CD4-positive, alpha-beta T cell treated with Interleukin-15 for 4 hours (primary cell): ENCODE measurements around the gene MYO15A.

Experiments used
- DNase-seq: peaks from one replicate; pipeline ENCODE4 v3.0.0-alpha.2; 2020; ENCODE audit warnings: low spot score

The MYO15A gene

DNA sequence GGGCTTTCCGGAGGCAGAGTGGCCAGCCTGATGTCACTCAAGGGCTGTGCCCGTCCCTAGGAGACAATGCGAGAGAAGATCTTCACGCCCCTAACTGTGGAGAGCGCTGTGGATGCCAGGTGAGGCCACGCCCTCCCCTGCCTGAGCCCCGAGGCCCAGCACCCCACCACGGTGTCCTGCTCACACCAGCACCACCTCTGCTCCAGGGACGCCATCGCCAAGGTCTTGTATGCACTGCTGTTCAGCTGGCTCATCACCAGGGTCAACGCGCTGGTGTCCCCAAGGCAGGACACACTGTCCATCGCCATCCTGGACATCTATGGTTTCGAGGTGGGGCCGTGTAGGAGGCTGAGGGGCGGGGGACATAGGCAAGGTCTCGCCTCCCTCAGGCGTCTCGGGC, 27.8 kb downstream of the MYO15A start:
- DNase-seq: no peak

DNA sequence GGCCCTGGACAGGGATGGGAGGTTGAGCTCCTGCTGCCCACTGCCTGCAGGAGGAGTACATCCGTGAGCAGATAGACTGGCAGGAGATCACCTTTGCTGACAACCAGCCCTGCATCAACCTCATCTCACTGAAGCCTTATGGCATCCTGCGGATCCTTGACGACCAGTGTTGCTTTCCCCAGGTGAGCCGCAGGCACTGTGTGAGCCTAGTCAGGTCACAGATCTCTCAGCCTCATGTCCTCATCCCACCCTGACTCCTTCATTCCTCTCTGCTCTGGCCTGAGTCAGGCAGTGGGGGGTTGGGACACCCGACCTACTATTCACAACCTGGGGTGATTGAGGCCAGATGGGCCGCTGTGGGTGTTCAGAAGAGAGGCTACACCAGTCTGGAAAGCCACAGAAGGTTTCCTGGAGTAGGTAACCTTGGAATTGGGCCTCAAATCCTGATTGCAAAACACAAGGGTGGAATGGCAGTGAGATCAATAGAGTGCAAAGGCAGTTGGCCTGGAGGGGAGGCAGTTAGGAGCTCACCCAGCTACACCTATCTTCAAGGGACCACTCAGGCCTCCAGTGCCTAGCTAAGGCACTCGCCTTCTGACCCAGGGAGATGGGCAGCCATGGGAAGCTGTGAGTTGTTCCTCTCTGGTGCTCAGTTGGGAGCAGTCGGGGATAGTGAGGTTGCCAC, 29.7 kb downstream of the MYO15A start:
- DNase-seq: no peak

DNA sequence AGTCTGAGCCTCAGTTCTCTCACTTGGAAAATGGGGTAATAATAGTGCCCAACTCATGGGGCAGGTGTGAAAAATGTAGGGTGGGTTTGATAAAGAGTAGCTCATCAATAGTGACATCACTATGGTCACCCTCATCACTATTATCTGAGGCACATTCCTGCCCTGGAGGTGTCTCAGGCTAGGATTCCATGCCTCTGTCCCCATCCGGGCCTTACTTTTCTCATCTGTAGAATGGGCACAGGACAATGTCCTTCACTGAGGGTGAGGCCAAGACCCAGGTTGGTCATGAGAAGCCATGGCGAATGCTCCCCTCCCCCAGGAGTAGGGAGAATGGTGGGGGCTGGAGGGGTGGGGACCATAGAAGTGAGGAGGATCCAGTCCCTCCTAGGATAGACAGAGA, 30.5 kb downstream of the MYO15A start:
- no peak for DNase-seq

DNA sequence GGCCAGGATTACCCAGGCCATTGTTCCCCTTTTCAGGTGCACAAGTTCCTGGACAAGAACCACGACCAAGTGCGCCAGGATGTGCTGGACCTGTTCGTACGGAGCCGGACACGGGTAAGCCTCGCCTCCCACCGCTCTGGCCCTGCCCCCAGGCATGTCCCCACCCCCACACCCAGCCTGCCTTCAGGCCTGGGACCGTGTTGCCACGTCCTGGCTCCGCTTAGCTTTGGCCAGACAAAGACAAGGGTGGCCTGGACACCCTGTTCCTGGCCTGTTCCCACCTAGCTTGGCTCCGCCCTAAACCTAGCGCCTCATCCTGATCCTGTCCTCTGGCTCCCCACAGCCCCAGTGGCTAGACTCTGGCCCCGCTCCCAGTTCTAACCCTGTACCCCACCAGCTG, 30.9 kb downstream of the MYO15A start:
- no peak for DNase-seq

DNA sequence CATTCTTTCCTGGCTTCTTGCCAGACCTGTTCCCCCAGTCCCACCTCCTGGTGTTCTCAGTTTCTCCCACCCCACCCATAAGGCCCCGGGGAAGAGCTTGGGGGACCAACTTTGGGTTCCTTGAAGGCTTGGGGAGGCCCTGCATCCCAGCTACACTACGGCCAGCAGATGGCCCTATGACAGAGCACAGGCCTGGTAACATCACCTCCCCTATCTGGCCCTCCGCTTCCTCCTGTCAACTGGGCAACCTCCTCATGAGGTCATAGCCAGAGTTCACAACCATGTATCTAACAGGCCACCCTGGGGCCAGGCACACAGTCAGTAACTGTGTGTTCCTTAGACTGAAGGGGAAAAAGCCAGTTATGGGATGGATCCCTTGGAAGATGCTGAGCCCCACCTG, 31.4 kb downstream of the MYO15A start:
- DNase-seq: no peak

DNA sequence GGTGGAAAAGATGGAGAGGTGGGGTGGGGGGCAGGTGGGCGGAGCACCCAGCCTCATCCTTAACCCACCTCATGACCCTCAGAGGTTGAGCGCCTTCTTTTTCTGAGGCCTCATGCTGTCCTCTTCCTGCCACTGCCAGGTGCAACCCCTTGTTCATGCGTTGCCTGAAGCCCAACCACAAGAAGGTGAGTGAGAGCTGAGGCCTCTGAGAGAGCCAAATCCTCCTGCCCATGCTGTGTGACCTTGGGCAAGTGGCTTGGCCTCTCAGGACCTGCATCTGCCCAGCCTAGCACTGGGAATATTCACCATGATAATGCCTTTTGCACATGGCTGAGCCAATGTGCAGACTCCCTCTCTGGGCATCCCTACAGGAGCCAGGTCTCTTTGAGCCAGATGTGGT, 32.1 kb downstream of the MYO15A start:
- no peak for DNase-seq

DNA sequence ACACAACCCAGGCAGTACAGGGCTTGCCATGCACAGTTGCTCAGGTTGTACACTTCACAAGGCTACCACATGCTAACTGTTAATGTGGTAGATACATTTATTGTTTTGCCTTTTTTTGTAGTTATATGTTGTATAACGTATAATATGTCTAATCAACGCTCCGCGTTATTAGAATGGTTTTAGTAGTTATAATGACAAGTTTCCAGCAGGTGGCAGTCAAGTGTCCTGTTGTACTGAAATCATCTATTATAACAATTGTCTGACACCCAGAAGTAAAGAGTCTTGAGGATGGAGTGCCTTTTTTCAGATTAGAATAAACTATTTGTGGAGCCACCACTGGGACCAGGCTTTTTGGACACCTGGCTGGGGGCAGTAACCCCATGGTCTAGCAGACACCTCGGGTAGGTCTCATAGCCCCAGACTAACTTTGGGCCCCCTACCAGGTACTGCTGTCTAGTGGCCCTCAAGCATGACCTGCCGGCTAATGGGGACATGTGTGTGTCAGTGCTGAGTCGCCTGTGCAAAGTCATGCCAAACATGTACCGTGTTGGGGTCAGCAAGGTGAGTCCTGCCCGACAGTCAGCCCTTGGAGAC, 32.8 kb downstream of the MYO15A start:
- DNase-seq: peak; percentile 68

DNA sequence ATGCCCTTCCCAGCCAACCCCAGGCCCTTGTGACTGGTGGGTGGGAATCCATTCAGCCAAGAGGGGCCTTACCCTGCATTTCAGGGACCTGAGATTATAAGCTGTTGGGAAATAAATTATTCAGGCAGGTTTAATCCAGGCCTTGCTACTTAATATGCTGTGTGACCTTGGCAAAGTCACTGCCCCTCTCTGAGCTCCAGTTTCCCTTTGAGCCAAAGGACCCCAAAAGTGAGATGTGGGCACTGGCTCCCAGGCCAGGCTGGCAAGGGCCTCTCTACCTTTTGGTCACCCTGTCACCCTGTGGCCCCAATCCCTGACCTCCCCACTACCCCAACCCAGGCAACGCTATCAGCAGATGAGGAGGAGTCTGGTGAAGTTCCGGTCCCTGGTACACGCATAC, 33.9 kb downstream of the MYO15A start:
- no peak for DNase-seq

DNA sequence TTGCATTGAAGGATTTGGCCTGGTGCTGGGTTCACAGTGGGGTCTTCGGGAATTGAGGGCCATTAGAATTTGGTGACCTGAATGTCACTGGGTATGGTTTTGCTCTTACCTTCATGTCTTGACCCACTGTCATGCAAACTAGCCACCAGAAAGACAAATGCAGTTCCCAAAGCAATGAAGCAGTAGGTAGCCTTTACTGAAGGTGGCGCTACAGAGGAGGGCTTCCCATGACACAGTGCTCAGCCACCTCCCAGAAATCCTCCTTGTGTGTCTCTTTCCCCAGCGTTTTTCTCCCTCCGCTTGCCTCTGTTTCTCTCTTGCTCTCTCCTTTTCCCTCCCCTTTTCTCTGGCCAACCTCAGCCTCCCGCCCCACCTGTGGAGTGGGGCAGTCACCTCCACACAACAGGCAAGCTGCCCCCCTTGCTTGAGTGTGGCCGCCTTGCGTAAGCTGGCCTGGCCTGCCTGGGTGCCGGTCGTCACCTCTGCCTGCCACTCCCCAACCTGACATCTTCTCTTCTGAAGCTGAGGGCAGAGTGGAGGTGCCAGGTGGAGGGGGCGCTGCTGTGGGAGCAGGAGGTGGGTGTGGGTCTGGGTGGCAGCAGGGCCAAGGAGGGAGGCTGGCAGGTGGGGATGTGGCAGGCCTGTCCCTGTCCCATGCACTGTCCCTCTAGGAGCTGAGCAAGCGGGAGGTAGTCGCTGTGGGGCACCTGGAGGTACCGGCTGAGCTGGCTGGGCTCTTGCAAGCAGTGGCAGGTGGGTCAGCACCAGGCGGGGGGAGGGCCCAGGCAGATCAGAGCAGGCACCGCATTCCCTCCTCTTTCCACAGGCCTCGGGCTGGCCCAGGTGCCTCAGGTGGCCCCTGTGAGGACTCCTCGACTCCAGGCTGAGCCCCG, 34.7 kb downstream of the MYO15A start:
- DNase-seq: no peak

DNA sequence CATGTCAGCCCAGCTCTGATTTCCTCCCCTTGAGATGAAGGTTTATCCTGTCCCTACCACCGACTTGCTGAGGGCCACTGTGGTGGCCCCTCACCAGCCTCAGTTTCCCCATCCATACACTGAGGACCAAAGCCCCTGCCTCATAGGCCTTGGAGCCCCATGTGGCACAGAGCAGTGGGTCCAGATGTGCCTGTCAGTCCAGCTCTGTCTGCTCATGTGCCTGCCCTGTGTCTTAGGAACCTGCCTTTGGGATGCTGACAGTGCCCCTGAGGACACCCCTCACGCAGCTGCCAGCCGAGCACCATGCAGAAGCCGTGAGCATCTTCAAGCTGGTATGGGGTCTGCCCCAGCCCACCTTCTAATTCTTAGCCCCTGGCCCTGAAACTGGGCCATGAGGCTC, 35.7 kb downstream of the MYO15A start:
- DNase-seq: no peak

DNA sequence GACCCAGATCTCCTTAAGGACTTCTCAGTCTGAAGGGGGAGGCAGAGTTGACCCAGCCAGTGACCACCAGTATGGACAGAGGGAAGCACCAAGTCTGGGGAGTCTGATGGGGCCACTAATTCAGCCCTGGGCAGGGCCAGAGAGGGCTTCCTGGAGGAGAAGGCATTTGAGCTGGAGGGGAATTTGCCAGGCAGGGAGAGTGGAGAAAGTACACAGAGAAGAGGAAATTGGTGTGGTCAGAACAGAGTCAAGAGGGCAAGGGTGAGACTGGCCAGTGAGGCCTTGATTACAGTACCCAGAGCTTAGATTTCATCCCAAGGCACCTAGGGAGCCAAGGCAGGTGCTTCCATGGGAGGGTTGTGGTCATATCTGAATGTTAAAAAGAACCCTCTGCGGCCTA, 36.3 kb downstream of the MYO15A start:
- no peak for DNase-seq

DNA sequence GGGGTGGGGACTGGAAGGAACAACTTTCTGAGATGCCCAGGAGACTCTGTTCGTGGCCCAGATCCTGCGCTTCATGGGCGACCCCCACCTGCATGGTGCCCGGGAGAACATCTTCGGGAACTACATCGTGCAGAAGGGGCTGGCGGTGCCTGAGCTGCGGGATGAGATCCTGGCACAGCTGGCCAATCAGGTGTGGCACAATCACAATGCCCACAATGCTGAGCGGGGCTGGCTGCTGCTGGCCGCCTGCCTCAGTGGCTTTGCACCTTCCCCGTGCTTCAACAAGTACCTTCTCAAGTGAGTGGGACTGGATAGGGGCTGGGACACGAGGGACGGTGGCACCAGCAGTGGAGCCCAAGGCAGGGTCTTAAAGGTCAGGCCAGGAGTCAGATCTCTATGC, 37.3 kb downstream of the MYO15A start:
- DNase-seq: no peak

DNA sequence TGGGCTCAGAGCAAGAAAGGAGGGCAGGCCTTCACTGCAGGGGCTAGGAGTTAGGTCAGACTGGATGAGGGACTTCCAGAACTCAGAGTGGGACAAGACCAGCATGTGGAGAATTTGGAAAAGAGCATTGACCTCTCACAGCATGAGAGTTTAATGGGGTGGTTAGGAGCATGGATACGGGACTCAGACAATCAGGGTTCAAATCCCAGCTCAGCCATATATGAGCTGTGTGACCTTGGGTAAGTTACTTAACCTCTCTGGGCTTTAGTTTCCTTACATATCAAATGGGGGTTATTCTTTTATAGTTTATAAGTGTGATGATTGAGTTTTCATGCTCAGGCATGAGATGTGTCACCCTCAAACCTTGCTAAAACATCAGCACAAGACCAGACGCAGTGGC, 37.7 kb downstream of the MYO15A start:
- no peak for DNase-seq

DNA sequence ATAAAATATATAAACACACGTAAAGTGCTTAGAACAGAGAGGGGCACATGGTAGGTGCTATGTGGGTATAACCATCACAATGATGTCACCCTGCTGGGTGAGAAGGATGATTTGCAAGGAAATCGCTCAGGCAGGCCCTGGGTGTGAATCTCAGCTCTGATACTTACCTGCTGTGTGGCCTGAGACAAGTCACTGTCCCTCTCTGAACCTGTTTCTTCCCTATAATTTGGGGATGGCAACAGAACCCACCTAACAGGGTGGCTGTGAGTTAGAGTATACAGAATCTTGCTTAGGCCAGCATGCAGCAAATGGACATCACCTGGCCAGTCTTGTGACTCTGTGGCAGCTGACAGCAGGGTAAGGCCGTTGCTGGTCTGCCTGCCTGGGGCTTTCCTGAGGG, 38.4 kb downstream of the MYO15A start:
- no peak for DNase-seq

DNA sequence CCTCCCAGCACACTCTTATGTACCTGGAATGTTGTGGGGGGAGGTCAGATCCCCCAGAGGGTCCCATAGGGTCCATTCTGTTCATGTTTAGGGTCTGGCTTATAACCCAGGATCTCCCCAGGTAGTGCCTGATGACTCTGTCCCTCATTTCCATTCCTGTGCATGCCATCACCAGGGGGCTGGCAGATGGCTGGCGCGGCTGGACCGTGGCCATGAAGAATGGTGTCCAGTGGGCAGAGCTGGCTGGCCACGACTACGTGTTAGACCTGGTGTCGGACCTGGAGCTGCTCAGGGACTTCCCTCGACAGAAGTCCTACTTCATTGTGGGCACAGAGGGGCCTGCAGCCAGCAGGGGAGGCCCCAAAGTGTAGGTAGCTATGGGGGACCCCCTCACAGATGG, 40.0 kb downstream of the MYO15A start:
- DNase-seq: no peak

DNA sequence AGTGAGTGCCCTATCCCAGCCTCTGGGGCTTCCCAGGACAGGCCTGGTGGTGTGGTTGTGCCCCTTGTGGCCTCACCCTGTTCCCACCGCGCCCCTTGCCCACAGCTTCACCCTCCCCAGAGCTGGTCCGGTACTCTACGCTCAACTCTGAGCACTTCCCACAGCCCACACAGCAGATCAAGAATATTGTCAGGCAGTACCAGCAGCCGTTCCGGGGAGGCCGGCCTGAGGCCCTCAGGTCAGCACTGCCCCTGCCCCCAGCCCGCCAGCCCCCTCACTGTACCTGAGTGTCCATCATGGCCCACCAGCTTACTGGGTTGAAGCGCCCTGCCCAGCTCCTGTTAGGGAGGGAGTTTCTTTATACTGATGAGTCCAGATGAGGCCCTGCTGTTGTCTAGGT, 42.7 kb downstream of the MYO15A start:
- DNase-seq: no peak

DNA sequence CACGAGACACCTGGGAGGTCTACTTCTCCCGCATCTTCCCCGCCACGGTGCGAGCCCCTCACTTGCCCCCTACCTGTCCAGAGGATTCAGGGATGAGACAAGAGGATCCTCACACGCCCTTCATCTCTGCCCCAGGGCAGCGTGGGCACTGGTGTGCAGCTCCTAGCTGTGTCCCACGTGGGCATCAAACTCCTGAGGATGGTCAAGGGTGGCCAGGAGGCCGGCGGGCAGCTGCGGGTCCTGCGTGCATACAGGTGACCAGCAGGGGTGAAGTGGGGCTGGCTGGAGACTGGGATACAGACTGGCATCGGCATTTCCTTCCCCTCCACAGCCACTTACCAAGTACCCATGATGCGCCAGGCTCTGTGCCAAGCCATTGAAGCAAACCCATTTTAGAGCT, 46.6 kb downstream of the MYO15A start:
- DNase-seq: no peak

DNA sequence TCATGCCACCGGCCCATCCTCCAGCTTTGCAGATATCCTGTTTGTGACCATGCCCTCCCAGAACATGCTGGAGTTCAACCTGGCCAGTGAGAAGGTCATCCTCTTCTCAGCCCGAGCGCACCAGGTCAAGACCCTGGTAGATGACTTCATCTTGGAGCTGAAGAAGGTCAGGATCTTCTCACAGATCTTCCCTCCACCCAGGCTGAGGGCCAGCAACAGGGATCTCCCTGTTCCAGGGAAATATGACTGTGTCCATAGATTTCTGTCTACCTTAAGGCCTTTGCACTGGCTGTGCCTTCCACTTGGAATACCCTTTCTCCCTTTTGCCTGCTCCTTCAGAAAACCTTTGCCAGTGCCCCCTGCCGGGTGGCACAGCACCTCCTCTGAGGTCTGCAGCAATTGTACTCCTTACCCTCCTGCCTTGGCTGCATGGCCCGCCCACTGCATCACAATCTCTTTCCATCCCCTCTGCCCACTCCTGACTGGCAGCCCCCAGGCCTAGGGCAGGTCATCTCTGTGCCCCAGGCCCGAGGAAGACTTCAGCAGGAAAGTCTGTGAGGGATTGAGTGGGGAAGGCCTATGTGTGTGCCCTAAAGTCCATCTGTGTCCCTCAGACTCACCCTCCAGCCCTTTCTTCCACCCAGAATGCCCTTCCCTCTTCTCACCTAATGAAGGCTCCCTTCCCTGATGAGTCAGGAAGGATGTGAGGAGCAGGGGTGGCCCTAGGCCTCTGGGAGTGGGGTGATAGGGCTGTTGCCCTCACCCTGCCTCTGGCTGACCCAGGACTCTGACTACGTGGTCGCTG, 47.8 kb downstream of the MYO15A start:
- no peak for DNase-seq

DNA sequence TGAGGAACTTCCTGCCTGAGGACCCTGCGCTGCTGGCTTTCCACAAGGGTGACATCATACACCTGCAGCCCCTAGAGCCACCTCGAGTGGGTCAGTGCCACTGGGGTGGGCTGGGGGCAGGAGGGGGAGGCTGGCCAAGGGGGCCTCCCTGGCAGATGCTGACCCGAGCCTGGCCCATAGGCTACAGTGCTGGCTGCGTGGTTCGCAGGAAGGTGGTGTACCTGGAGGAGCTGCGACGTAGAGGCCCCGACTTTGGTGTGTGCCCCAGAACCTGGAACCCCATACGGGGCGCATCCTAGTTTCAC, 48.4 kb downstream of the MYO15A start:
- no peak for DNase-seq

DNA sequence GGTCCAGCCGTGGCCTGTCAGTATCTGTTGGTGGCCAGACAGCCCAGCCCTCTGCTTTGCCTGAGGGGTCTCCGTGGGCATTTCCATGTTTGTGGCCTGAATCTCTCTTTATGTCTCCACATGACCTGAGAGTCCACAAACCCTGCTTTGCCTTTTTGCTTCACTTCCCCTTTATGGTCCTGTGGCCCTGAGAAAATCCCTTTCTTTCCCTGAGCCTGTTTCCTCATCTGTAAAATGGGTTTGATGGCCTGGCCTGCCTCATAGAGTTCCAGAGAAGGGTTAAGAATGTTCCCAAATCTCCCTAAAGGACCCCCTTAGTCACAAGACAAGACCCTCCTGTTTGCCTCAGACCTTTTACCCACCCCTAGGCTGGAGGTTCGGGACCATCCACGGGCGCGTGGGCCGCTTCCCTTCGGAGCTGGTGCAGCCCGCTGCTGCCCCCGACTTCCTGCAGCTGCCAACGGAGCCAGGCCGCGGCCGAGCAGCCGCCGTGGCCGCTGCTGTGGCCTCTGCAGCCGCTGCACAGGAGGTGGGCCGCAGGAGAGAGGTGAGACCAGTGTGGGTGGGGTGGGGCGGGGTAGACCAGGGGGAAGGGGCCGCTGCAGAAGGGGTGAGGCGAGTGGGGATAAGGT, 48.9 kb downstream of the MYO15A start:
- DNase-seq: no peak

DNA sequence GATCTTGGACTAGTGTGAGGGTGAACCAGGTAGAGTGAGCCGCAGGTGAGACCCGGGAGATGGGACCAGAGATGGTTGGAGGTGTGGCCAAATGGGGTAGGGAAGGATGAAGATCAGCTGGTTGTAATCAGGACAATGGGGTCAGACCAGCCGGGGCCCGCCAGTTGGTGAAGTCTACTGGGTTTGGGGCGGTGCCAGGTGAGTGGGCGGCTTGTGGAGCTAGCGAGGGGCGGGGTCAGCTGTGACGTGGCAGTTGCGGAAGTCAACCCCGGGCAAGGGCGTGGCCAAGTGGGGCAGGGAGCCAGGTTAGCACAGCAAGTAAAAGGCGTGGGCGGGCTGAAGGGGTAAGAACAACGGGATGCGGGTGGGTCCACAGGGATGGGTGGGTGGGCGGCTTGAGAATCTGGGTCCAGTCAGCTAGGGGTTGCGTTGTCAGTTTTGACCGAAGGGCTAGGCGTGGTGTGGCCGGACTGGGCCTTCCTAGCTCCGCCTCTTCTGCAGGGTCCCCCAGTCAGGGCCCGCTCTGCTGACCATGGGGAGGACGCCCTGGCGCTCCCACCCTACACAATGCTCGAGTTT, 49.6 kb downstream of the MYO15A start:
- DNase-seq: peak; percentile 92
